NCI-H510A treated with DMSO at 0.1 percent for 48 hours (cell line): ENCODE measurements around the gene STXBP4.

ENCODE experiments used
- DNase-seq: peaks from one replicate; lab custom pipeline; 2025; lab: John Stamatoyannopoulos, UW

STXBP4 gene

DNA sequence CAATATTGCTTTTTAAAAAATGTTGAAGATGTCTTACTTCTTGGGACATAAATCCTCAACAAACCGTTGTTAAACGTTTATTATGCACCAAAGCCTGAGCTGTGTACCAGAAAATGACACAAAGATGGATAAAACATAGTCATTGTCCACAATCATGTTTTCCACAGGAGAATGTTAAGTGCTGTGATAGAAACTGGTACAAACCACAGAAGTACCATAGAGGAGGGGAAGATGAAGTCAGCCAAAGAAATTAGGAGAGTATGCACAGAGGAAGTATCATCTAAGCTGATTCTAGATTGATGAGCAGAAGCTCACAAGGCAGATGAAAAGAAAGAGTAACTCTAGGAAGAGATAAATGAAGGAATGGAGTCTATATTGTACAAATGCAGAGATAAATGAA, 153.5 kb downstream of the STXBP4 start:
- no peak for DNase-seq

GRCh38 chr17:55124730-55125360, 156.3 kb downstream of the STXBP4 start:
- no peak for DNase-seq

DNA sequence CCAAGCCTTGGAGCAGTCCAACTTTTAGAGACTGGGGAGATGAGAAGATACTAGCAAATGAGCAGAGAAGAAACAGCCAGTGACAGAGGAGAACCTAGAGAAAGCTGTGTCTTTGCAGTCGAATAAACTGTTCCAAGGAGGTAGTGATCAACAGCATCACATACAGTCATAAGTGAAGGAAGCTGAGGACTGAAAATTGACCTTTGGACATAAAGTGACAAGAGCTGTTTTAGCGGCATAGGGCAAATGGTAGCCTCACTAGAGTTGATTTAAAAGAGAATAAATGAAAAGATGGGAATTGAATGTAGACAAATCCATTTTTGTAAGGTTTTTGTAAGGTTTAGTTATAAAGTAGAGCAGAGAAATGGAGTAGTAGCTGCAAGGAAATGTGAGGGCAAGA, 165.0 kb downstream of the STXBP4 start:
- DNase-seq, result no peak

GRCh38 chr17:55134486-55135157, 166.1 kb downstream of the STXBP4 start:
- no peak for DNase-seq

DNA sequence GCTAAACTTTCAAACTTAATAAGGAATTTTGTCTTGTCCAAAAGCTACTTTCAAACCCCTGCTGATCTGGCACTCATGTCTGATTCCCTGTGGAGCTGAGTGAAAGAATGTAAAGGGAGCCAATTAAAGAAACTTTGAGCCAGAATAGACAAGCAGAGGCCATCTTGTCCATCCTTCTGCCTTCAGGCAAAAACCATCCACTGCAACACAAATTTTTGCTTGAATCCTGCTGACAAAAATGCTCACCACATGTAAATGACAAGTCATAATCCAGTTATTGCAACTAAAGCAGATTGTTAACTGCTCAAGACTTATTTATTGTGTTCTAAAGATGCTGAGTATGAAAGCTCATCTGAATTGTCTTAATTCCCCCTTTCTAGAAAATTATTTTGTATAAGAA, 172.2 kb downstream of the STXBP4 start:
- no peak for DNase-seq

- peak; percentile 83 for DNase-seq
Measured at GRCh38 chr17:55144518-55144917, 176.0 kb downstream of the STXBP4 start.

DNA sequence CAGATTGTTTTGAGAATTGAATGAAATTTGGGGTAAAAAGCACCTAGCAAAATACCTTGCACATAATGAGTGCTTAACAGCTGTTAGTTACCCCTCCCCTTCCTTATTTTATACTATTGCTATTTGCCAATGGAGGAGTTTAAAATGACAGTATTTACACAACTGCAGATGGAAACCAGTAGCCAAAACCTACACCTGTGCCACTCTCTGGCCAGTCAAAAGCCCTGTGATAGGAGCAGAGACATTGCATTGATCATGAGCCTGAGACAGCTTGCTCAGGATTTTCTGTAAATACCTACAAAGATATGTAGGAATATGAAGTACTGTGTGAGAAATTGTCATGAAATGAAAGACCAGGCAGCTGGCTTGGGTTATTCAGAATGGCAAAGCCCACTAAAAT, 180.9 kb downstream of the STXBP4 start:
- DNase-seq, result peak; percentile 60

- no peak for DNase-seq
Measured at GRCh38 chr17:55152236-55152635, 183.7 kb downstream of the STXBP4 start.

- peak; percentile 79 for DNase-seq
Measured at GRCh38 chr17:55154101-55154500, 185.5 kb downstream of the STXBP4 start.

- no peak for DNase-seq
Measured at GRCh38 chr17:55155856-55156560, 187.4 kb downstream of the STXBP4 start.

GRCh38 chr17:55157165-55157564, 188.6 kb downstream of the STXBP4 start:
- peak; percentile 29 for DNase-seq

- no peak for DNase-seq
Measured at GRCh38 chr17:55158439-55158838, 189.9 kb downstream of the STXBP4 start.

- DNase-seq, result no peak
Measured at GRCh38 chr17:55159251-55159650, 190.7 kb downstream of the STXBP4 start.

DNA sequence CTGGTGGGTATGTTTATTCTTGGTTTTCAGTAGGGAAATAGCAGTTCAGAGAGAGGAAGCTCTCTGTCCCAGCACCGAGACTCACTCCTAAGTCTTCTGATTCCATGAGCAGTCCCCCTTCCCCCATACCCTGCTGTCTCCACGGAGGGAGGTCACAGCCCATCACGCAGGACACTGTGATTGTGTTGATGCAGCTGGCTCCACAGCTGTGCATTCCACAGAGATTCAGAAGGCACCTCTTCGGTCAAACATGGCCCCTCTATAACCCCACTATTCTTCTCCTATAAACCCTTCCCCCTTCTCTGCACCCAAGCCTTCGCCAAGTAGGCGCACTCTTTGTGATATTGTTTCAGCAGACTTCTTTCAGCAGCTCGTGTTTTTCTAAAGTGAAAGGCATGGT, 191.9 kb downstream of the STXBP4 start:
- no peak for DNase-seq

GRCh38 chr17:55161935-55162555, 193.5 kb downstream of the STXBP4 start:
- no peak for DNase-seq

GRCh38 chr17:55162556-55162946, 194.0 kb downstream of the STXBP4 start:
- no peak for DNase-seq

DNA sequence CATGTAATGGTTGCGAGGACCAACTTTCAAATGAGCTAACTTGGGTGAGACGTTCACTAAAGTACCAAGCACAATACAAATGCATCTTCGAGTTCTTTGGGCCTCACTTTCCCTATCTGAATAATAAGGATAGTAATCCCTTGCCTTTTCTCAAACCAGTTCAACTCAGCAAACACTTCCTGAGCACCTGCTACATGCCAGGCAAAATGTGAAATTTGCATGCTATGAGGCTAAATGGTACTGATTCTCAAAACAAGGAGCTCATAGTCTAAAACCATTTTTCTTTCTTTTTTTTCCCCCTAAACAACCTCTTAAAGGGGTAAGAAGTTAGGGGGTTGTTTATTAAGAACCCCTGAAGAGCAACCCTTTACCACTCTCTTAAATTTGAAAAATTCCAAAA, 194.8 kb downstream of the STXBP4 start:
- no peak for DNase-seq

GRCh38 chr17:55166506-55166905, 197.9 kb downstream of the STXBP4 start:
- no peak for DNase-seq

GRCh38 chr17:55167024-55167725, 198.6 kb downstream of the STXBP4 start:
- DNase-seq, result no peak

GRCh38 chr17:55168958-55169687, 200.6 kb downstream of the STXBP4 start:
- DNase-seq, result no peak

- DNase-seq, result no peak
Measured at GRCh38 chr17:55171634-55172328, 203.2 kb downstream of the STXBP4 start.
